Stomach (tissue), 9 donors: Measurements from ENCODE around the gene EXO5. TPM values are rescaled to one million over a fixed set of nuclear protein-coding genes. Genes with fewer than 3 reads are reported as not detected.
"Not testable (repeated sequence)": the region's sequence is repeated elsewhere in the genome, so short reads cannot be mapped to it uniquely, and the experiment has no call there.

Experiments used
- DNase-seq, 2 donors: peaks; one replicate each; pipeline versions ENCODE4 v3.0.0 to v3.0.0-alpha.2; 2013 to 2019
- H3K27ac ChIP-seq, 5 donors: fragments of 200-600 bp in 4 of 5; sonication (generic) in 4 of 5; one replicate each; pipeline ENCODE4 v1.5.1; 2013 to 2019; ENCODE audit warnings: mild to moderate bottlenecking in 1 of 5, moderate library complexity in 1 of 5
- H3K27me3 ChIP-seq, 3 donors: fragments of 200-600 bp; sonication (generic); one replicate each; pipeline ENCODE4 v1.5.1; 2017 to 2019; ENCODE audit warnings: mixed run types in 1 of 3
- H3K36me3 ChIP-seq, 4 donors: fragments of 200-600 bp; sonication (generic); 1 replicate in 3 of 4; 2 replicates in 1 of 4; pipeline ENCODE4 v1.5.1; 2016 to 2019
- H3K4me1 ChIP-seq, 4 donors: fragments of 200-600 bp; sonication (generic); one replicate each; pipeline ENCODE4 v1.5.1; 2016 to 2019
- H3K4me3 ChIP-seq, 4 donors: fragments of 200-600 bp; sonication (generic) in 3 of 4; one replicate each; pipeline ENCODE4 v1.5.1; 2016 to 2019; ENCODE audit warnings: mild to moderate bottlenecking in 1 of 4
- H3K9me3 ChIP-seq, 4 donors: fragments of 200-600 bp; sonication (generic); one replicate each; pipeline ENCODE4 v1.5.1; 2016 to 2019
- CTCF ChIP-seq, 7 experiments: fragments of 450-650 bp in 4 of 7; fragments of 200-600 bp in 3 of 7; sonication (generic) in 3 of 7; IDR thresholded peaks; one replicate each; pipeline ENCODE4 v1.5.1; 2016 to 2019; ENCODE audit warnings: antibody characterized with exemption in 7 of 7, control low read depth in 2 of 7, mild to moderate bottlenecking in 1 of 7
- EP300 ChIP-seq: sonication (generic); formaldehyde crosslinking; IDR thresholded peaks from one replicate; pipeline ENCODE4 v1.6.1; 2017; ENCODE audit warnings: antibody characterized with exemption
- POLR2A ChIP-seq, 4 donors: fragments of 450-650 bp; IDR thresholded peaks; one replicate each; pipeline ENCODE4 v1.6.1; 2016; ENCODE audit warnings: antibody characterized with exemption in 4 of 4, control low read depth in 2 of 4, mild to moderate bottlenecking in 1 of 4, moderate library complexity in 1 of 4
- POLR2AphosphoS5 ChIP-seq, 3 donors: sonication (generic); formaldehyde crosslinking; IDR thresholded peaks; one replicate each; pipeline ENCODE4 v1.6.1; 2016; ENCODE audit warnings: antibody characterized with exemption in 3 of 3
- WGBS, 5 donors: extraction: QIAGEN DNeasy Blood & Tissue Kit in 3 of 5; methylation state at CpG; one replicate each; pipeline versions ENCODE4 v1.1.5 to v1.1.7; 2013 to 2018; 5-methylcytosine and 5-hydroxymethylcytosine counted together
- intact Hi-C: fragments of 100-400 bp; cut with DNase I; formaldehyde crosslinking; loops from one replicate; pipeline ENCODE4 v1.15.1; 2023; ENCODE audit warnings: low total_unique reads
- polyA plus RNA-seq, 3 donors: library from polyadenylated mRNA; stranded (reverse); fragments of 200-250 nt; gene quantifications; one replicate each; pipeline ENCODE4 v1.2.3, GENCODE V29; 2013
- total RNA-seq, 5 donors: library from RNA; depleted of rRNA; stranded (reverse); fragments of >200 nt; gene quantifications; one replicate each; pipeline versions ENCODE4 v1.1.0 to v1.2.3, GENCODE V29; 2014 to 2016
- donor health status: healthy with polysubstance abuse.
- donor health status: Bipolar disorder and iron deficiency.
- donor health status: healthy.

The EXO5 gene
- total and polyA plus RNA-seq, 8 donors = 0.45 to 9.0 (median 5.4) TPM

DNA sequence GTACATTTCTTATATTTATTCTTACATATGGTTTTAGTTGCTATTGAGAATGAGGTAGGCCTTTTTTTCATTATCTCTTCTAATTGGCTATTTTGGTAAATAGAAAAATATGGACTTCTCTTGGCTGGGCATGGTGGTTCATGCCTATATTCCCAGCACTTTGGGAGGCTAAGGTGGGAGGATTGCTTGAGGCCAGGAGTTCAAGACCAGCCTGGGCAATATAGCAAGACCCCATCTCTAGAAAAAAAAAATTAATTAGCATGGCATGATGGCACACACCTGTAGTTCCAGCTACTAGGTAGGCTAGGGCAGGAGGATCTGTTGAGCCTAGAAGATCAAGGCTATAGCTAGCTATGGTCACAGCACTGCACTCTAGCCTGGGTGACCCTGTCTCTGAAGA, 26.0 kb downstream of the EXO5 start:
- no peak overlapping the region for H3K27ac ChIP-seq
- TF ChIP-seq EP300 (no peak), POLR2AphosphoS5 (IDR thresholded peaks at IDR 0.05) (no peak), POLR2A (IDR thresholded peaks at IDR 0.05) (no peak), CTCF (IDR thresholded peaks at IDR 0.05) (no peak)
- no peaks in the 10 kb centered on the region for H3K9me3 ChIP-seq
- no peaks in the 10 kb centered on the region for H3K27me3 ChIP-seq
- peaks cover 6 to 23% (median 14%) of the 10 kb centered on the region in 4 donors for H3K4me1 ChIP-seq
- no peak overlapping the region for H3K4me3 ChIP-seq
- peaks cover 0 to 14% (median 5%) of the 10 kb centered on the region in 4 donors for H3K36me3 ChIP-seq
- DNase-seq = no peak
- intact Hi-C loops = no loop called here

- no peak for TF ChIP-seq CTCF (IDR thresholded peaks at IDR 0.05)
- TF ChIP-seq EP300 = no peak
- no peak for TF ChIP-seq POLR2AphosphoS5 (IDR thresholded peaks at IDR 0.05)
- no peak for TF ChIP-seq POLR2A (IDR thresholded peaks at IDR 0.05)
- no peaks in the 10 kb centered on the region for H3K9me3 ChIP-seq
- H3K4me1 ChIP-seq = peaks cover 6 to 21% (median 13%) of the 10 kb centered on the region in 4 donors
- H3K36me3 ChIP-seq = peaks cover 0 to 20% (median 10%) of the 10 kb centered on the region in 4 donors
- intact Hi-C loops = no loop called here
- 92 to 96% (median 94%) methylated on average over 2 of the region's 2 CpGs for WGBS, 5 donors
- H3K4me3 ChIP-seq = no peak overlapping the region
- H3K27ac ChIP-seq = no peak overlapping the region
- H3K27me3 ChIP-seq = no peaks in the 10 kb centered on the region
- no peak for DNase-seq
Observed at GRCh38 chr1:40535732-40536131, 27.2 kb downstream of the EXO5 start.

DNA sequence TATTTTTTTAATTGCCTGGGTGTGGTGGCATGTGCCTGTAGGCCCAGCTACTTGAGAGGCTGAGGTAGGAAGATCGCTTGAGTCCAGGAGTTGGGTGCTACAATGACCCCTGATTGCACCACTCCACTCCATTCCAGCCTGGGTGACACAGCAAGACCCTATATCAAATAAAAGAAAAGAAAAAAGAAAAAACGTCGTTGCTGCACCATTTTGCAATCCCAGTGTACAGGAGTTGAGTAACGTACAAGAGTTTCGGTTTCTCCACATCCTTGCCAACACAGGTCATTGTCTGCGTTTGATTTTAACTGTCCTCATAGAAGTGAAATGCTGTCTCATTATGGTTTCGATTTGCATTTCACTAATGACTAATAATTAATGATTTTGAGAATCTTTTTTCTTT, 30.8 kb downstream of the EXO5 start:
- DNase-seq = no peak
- intact Hi-C loops = no loop called here
- Histone ChIP-seq H3K27me3 (no peaks in the 10 kb centered on the region), H3K4me3 (no peak overlapping the region), H3K4me1 (no peaks in the 10 kb centered on the region), H3K9me3 (peaks cover 0 to 1% (median under 1%) of the 10 kb centered on the region in 4 donors), H3K36me3 (peaks cover 4 to 55% (median 45%) of the 10 kb centered on the region in 4 donors), H3K27ac (no peak overlapping the region)
- WGBS, 5 donors = 83 to 92% (median 85%) methylated on average over 7 of the region's 7 CpGs
- TF ChIP-seq POLR2A (IDR thresholded peaks at IDR 0.05) = no peak
- no peak for TF ChIP-seq POLR2AphosphoS5 (IDR thresholded peaks at IDR 0.05)
- no peak for TF ChIP-seq EP300

- no peaks in the 10 kb centered on the region for H3K4me1 ChIP-seq
- H3K27me3 ChIP-seq = no peaks in the 10 kb centered on the region
- H3K9me3 ChIP-seq = peaks cover 2 to 37% (median 25%) of the 10 kb centered on the region in 4 donors
- no peak for DNase-seq
- intact Hi-C loops = no loop called here
- H3K4me3 ChIP-seq = no peak overlapping the region
- WGBS, 5 donors = 96 to 99% (median 98%) methylated on average over 4 of the region's 4 CpGs
- no peak overlapping the region for H3K27ac ChIP-seq
- TF ChIP-seq POLR2AphosphoS5 (IDR thresholded peaks at IDR 0.05) (no peak), POLR2A (IDR thresholded peaks at IDR 0.05) (no peak), CTCF (IDR thresholded peaks at IDR 0.05) (no peak), EP300 (no peak)
- H3K36me3 ChIP-seq = peaks cover 9 to 65% (median 54%) of the 10 kb centered on the region in 4 donors
Observed at GRCh38 chr1:40546957-40547356, 38.4 kb downstream of the EXO5 start.

DNA sequence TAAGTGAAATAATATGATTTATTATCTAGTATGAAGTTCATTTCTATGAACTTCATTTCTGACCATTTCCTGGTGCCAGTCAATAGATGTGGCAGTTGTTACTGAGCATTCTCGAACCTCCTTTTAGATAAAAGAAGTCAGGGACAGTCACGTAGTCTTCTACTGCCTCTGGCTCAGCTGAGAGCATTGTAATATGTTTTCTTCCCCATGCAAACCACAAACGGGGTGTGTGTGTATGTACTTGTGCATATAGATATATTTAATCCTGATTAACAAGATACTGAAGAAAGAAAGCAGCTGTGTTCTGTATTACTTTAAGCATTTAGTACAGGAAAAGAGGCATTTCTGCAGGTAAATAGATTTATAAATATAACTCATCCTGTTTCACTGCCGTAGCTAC, 44.5 kb downstream of the EXO5 start:
- Histone ChIP-seq H3K9me3 (peaks cover 0 to 12% (median 3%) of the 10 kb centered on the region in 4 donors), H3K27ac (no peak overlapping the region), H3K27me3 (no peaks in the 10 kb centered on the region), H3K4me3 (no peak overlapping the region), H3K4me1 (no peaks in the 10 kb centered on the region), H3K36me3 (peaks cover 0 to 5% (median 0%) of the 10 kb centered on the region in 4 donors)
- no peak for TF ChIP-seq POLR2A (IDR thresholded peaks at IDR 0.05)
- TF ChIP-seq CTCF (IDR thresholded peaks at IDR 0.05) = no peak
- no peak for TF ChIP-seq POLR2AphosphoS5 (IDR thresholded peaks at IDR 0.05)
- no peak for TF ChIP-seq EP300
- intact Hi-C loops = no loop called here
- no peak for DNase-seq
- 23 to 47% (median 32%) methylated on average over 4 of the region's 4 CpGs for WGBS, 5 donors

- 84 to 92% (median 88%) methylated on average over 7 of the region's 7 CpGs for WGBS, 5 donors
- H3K4me3 ChIP-seq, H3K27ac ChIP-seq, H3K4me1 ChIP-seq, DNase-seq, H3K27me3 ChIP-seq, intact Hi-C loops, H3K36me3 ChIP-seq: not testable (repeated sequence)
- H3K9me3 ChIP-seq = peaks cover 0 to 11% (median 0%) of the 10 kb centered on the region in 4 donors
Observed at GRCh38 chr1:40554807-40555206, 46.2 kb downstream of the EXO5 start.
